ENCODE data around the gene RAB14.

RAB14 gene

GRCh38 chr9:121187636-121188305, 13.9 kb downstream of the RAB14 start:
- Histone ChIP-seq H3K36me3 (replicated peaks) (no peaks in the 10 kb centered on the region), H3K27ac (no peak overlapping the region), H3K4me3 (ENCODE audit: low read depth, low read length) (no peak overlapping the region), H3K27me3 (replicated peaks) (no peaks in the 10 kb centered on the region)
- TF ChIP-seq, protein P1, sequence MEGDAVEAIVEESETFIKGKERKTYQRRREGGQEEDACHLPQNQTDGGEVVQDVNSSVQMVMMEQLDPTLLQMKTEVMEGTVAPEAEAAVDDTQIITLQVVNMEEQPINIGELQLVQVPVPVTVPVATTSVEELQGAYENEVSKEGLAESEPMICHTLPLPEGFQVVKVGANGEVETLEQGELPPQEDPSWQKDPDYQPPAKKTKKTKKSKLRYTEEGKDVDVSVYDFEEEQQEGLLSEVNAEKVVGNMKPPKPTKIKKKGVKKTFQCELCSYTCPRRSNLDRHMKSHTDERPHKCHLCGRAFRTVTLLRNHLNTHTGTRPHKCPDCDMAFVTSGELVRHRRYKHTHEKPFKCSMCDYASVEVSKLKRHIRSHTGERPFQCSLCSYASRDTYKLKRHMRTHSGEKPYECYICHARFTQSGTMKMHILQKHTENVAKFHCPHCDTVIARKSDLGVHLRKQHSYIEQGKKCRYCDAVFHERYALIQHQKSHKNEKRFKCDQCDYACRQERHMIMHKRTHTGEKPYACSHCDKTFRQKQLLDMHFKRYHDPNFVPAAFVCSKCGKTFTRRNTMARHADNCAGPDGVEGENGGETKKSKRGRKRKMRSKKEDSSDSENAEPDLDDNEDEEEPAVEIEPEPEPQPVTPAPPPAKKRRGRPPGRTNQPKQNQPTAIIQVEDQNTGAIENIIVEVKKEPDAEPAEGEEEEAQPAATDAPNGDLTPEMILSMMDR (IDR thresholded peaks at IDR 0.05; ENCODE audit: low read depth, low read length, missing control alignments) = no peak
- DNase-seq = no peak
- in situ Hi-C loops (cut with HindIII; ENCODE audit: low pct_ligation_motif_present, low sequenced_read_pairs) = no loop called here

DNA sequence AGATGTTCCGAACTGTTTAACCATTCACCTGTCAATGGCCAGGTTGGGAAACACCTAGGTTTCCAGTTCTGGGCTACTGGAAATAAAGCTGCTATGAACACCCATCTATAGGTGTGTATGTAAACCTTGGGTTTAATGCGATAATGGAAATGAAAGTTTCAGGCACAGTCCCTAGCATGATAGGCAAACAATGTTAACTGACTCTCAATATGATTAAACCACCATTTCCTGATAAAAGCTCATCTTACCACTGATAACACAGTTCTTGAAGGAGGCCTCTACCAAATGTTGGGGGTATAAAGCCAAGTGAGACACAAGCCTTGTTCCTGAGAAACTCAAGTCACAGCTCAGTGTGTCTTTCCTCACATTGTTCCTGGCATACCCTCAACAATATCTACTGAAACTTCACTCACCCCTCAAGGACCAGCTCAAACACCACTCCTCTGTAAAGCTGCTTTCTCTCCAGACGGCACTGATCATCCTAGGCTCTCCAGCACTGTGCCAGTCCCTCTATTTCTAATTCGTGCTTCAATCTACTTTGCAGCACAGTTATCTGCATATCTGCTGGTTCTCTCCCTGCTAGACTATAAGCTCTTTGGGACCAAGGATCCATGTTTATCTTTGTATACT, 15.8 kb downstream of the RAB14 start:
- H3K27me3 ChIP-seq (replicated peaks) = no peaks in the 10 kb centered on the region
- no peak overlapping the region for H3K4me3 ChIP-seq (ENCODE audit: low read depth, low read length)
- no peak for DNase-seq
- peaks cover 11% of the 10 kb centered on the region for H3K36me3 ChIP-seq (replicated peaks)
- in situ Hi-C loops (cut with HindIII; ENCODE audit: low pct_ligation_motif_present, low sequenced_read_pairs) = no loop called here
- H3K27ac ChIP-seq = no peak overlapping the region
- TF ChIP-seq, protein P1 (IDR thresholded peaks at IDR 0.05; ENCODE audit: low read depth, low read length, missing control alignments) = no peak

DNA sequence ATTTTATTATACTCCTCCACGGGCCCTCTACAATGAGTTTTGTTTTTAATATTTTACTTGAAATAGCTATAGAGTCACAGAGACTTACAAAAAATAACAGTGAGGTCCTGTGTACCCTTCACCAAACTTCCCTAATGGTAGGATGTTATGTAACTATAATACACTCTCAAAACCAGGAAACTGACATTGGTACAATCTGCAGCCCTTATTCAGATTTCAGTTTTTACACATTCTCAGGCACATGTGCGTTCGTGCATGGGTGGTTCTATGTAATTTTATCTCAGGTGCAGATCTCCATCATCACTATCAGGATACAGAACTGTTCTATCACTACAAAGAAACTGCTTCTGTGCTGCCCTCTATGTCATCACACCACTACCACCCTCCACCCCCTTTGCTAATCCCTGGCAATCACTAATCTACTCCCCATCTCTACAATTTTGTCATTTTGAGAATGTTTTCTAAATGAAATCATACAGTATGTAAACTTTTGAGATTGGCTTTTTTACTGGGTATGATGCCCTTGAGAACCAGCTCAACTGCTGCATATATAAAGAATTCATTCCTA, 16.4 kb downstream of the RAB14 start:
- in situ Hi-C loops (cut with HindIII; ENCODE audit: low pct_ligation_motif_present, low sequenced_read_pairs) = no loop called here
- H3K36me3 ChIP-seq (replicated peaks) = peaks cover 13% of the 10 kb centered on the region
- TF ChIP-seq, protein P1 (IDR thresholded peaks at IDR 0.05; ENCODE audit: low read depth, low read length, missing control alignments) = no peak
- H3K4me3 ChIP-seq (ENCODE audit: low read depth, low read length) = no peak overlapping the region
- H3K27ac ChIP-seq = no peak overlapping the region
- no peaks in the 10 kb centered on the region for H3K27me3 ChIP-seq (replicated peaks)
- DNase-seq = no peak

- in situ Hi-C loops (cut with HindIII; ENCODE audit: low pct_ligation_motif_present, low sequenced_read_pairs) = no loop called here
- TF ChIP-seq, protein P1 (IDR thresholded peaks at IDR 0.05; ENCODE audit: low read depth, low read length, missing control alignments) = no peak
- DNase-seq = no peak
- Histone ChIP-seq H3K27me3 (replicated peaks) (no peaks in the 10 kb centered on the region), H3K4me3 (ENCODE audit: low read depth, low read length) (no peak overlapping the region), H3K27ac (no peak overlapping the region), H3K36me3 (replicated peaks) (peaks cover 17% of the 10 kb centered on the region)
Observed at GRCh38 chr9:121184463-121184862, 17.2 kb downstream of the RAB14 start.

GRCh38 chr9:121183666-121184423, 17.8 kb downstream of the RAB14 start:
- TF ChIP-seq, protein P1 (IDR thresholded peaks at IDR 0.05; ENCODE audit: low read depth, low read length, missing control alignments) = no peak
- in situ Hi-C loops (cut with HindIII; ENCODE audit: low pct_ligation_motif_present, low sequenced_read_pairs) = no loop called here
- no peak for DNase-seq
- H3K27me3 ChIP-seq (replicated peaks) = no peaks in the 10 kb centered on the region
- no peak overlapping the region for H3K27ac ChIP-seq
- H3K4me3 ChIP-seq (ENCODE audit: low read depth, low read length) = no peak overlapping the region
- H3K36me3 ChIP-seq (replicated peaks) = peaks cover 21% of the 10 kb centered on the region
